GM06990 (cell line): Measurements from ENCODE around the gene AURKA.

Experiments used
- DNase-seq: peaks from one replicate; pipeline ENCODE4 v3.0.0-alpha.2; 2011; ENCODE audit not compliant: insufficient read length; ENCODE audit errors: extremely low read depth
- H3K27me3 ChIP-seq: replicated peaks from 2 replicates; pipeline ENCODE4 v1.6.0; 2011; ENCODE audit warnings: low read length; ENCODE audit not compliant: control insufficient read depth, insufficient read depth
- H3K36me3 ChIP-seq: 2 replicates; pipeline ENCODE4 v1.5.1; 2011; ENCODE audit warnings: low read length; ENCODE audit not compliant: control insufficient read depth, insufficient read depth
- H3K4me3 ChIP-seq: replicated peaks from 2 replicates; pipeline ENCODE4 v1.5.1; 2011; ENCODE audit warnings: low read depth, mild to moderate bottlenecking, control low read depth, low read length
- CTCF ChIP-seq: IDR thresholded peaks from 2 replicates; pipeline ENCODE4 v1.5.1; 2011; ENCODE audit warnings: low read length, control low read depth, mild to moderate bottlenecking, inconsistent platforms; ENCODE audit not compliant: insufficient read depth, poor library complexity, severe bottlenecking

AURKA gene

DNA sequence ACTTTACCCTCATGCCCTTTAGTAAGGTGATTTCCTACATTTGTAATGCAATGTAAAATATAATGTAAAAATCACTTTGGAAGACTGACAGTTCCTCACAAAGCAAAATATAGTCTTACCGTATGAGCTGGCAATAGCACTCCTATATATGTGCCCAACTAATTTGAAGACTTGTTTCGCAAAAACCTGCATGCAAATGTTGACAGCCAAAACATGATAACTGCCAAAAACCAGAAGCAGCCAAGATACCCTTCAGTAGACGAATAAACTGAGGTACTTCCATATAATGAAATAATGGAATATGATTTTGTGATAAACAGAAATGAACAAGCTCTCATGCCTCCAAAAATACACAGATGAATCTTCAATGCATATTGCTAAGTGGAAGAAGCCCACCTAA is 13.6 kb downstream of the AURKA start:
- no peak for TF ChIP-seq CTCF
- no peak for DNase-seq
- no peak overlapping the region for H3K4me3 ChIP-seq
- peaks cover 5% of the 10 kb centered on the region for H3K36me3 ChIP-seq
- no peaks in the 10 kb centered on the region for H3K27me3 ChIP-seq

DNA sequence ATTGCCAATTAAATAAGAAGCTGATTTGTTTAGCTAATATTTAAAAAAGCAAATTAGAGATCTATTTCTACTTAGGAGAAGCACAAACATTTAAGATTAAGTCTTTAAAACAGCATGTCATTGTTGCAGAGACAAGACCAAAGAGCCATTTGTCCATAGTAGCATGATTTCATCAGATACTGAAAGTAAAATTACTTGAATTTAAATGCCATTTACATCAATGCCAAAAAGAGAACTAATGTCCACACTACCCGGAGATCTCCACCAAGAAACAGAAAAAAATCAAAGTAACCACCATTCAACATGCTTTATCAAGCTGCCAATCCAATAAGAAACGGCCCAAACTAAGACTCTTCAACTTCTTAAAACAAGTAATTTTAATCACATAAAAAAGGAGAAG is 15.7 kb downstream of the AURKA start:
- DNase-seq: no peak
- no peak for TF ChIP-seq CTCF
- peaks cover 6% of the 10 kb centered on the region for H3K36me3 ChIP-seq

GRCh38 chr20:56373942-56374341 is 18.1 kb downstream of the AURKA start:
- Histone ChIP-seq H3K36me3 (peaks cover 13% of the 10 kb centered on the region), H3K4me3 (no peak overlapping the region), H3K27me3 (no peaks in the 10 kb centered on the region)
- no peak for DNase-seq
- no peak for TF ChIP-seq CTCF

More for the DNA sequence above, 15.7 kb downstream of the AURKA start:
- H3K4me3 ChIP-seq: no peak overlapping the region
- no peaks in the 10 kb centered on the region for H3K27me3 ChIP-seq

DNA sequence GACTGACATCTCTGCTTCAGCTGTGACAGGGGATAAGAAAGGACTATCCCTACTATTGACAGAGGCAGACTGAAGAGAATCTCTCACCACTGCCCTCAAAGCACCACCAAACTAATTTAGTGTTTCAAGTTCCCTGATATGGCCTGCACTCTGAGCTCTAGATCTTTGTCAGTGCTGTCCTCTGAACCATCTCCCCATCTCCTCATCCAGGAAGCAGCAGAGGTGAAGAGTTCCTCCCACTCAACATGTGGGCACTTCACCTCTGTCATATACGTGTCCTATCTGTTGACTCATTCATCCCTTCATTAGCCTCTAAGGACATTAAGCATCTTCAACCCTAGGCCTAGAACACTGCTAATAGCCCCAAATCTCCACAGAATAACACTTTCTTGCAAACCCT is 19.2 kb downstream of the AURKA start:
- Histone ChIP-seq H3K36me3 (peaks cover 12% of the 10 kb centered on the region), H3K4me3 (no peak overlapping the region), H3K27me3 (no peaks in the 10 kb centered on the region)
- DNase-seq: no peak
- TF ChIP-seq CTCF: no peak

GRCh38 chr20:56371977-56372376 is 20.0 kb downstream of the AURKA start:
- H3K36me3 ChIP-seq: peaks cover 12% of the 10 kb centered on the region
- H3K27me3 ChIP-seq: no peaks in the 10 kb centered on the region
- DNase-seq: no peak
- no peak overlapping the region for H3K4me3 ChIP-seq
- TF ChIP-seq CTCF: no peak

DNA sequence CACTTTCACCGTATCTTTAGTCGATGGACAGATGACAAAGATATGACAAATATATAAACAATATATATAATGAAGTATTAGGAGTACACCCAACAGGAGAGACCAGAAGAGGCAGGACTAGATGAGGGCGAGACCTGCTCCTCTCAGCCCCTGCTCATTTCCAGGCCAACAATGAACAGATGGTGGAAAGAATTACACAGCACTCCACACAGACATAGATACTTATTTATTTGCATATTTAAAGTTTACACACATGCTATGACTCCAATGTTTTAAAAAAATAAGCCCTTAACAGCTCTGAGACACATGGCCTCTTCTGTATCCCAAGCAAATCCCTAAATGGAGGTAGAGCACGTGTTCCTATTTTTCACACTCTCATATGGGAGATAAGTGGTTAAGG is 22.8 kb downstream of the AURKA start:
- Histone ChIP-seq H3K36me3 (peaks cover 12% of the 10 kb centered on the region), H3K4me3 (no peak overlapping the region), H3K27me3 (no peaks in the 10 kb centered on the region)
- no peak for TF ChIP-seq CTCF
- DNase-seq: no peak
